ENCODE measurements around the gene XYLT2. TPM values are rescaled to one million over a fixed set of nuclear protein-coding genes. Genes with fewer than 3 reads are reported as not detected.
A peak's percentile ranks its signal among the peaks of the same experiment; 100 is the strongest.

The XYLT2 gene
- polyA plus RNA-seq, 3 donors = 25.3 to 30.3 (median 29.4) TPM

- no peak for DNase-seq
These were observed 15.9 kb downstream of the XYLT2 start for GRCh38 chr17:50361561-50362480.

DNA sequence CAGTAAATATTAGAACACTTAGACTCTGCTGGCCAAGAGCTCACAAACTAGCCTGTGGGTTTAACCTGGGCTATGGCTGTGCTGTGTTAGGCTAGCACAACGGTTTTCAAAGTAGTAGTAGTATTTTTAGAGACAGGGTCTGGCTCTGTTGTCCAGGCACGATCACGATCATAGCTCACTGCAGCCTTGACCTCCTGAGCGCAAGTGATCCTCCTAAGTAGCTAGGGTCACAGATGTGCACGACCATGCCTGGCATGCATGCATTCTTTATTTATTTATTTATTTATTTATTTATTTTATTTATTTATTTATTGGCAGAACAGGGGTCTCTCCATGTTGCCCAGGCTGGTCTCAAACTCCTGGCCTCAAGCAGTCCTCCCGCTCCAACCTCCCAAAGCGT lies 16.7 kb downstream of the XYLT2 start:
- no peak for DNase-seq

DNA sequence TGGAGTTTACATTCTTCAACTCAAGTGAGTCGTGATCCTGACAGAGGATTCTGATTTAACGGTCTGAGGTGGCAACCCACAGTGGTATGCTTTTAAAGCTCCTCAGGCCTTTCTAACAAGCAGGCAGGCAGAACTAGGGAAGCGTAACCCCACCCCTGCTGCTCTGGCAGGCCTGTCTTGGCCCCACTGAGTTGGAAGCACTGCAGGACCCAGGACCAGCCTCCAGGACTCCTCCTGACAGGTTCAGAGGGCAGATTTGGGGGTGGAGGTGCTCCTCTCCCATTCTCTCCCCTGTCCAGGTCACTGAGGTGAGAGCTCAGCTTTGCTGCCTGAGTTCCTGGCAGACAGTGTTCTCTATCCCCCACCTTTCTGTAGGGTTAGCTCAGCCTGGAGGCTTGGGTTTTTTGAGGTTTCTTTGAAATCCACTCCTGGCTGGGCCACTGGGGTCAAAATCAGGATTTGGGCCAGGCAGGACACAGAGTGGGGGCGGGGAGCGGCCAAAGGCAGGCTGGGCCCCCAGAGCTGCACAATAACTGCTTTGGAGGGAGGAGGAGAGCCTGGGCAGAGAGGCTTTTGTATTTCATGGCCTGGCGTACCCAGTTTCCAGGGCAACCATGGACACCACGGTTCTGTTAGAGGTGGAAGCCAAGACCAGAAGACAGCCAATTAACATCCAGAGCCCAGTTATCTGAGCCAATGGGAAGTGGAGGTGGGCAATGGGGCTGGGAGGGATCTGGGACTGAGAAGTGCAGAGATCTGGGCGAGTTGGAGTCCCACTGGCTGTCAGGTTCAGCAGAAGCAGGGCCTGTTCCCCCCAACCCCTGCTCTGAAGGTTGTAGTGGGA lies 17.5 kb downstream of the XYLT2 start:
- DNase-seq = no peak

DNA sequence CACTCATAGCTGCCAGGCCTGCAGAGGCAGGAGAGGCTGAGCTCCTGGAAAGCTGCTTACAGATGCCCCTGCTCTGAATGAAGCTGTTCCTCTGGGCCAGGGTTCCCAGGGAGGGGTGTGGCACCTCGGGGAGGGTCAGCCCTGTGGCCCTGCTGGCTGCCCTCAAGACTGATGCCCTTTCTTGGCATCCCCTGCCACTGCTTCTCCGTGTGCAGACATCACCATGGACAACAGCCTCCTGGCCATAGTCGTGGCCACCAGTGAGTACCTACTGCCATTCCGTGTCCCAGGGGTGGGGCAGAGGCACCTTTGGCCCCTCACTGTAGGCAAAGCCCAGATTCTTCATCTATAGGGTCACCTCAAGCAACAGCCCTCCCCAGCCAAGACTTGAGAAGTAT lies 18.1 kb downstream of the XYLT2 start:
- DNase-seq = no peak

DNA sequence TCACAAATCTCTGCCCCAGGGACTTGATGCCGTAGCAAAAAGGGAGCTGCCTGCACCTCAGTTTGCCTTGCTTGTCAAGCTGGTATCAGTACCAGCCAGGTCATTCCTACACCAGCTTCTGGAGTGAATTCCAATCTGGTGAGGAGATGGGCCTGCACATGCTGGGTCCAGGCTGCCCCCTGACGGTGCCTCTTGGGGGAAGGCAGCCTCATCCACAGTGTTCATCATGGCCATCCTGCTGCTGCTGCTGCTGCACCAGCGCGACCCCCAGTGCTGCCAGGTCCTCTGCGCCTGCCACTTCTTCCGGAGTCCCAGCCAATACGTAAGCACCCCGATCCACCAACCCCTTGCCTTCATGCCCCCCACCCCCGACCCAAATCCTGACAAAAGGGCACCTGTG lies 18.8 kb downstream of the XYLT2 start:
- DNase-seq = no peak

GRCh38 chr17:50365165-50365564 lies 19.2 kb downstream of the XYLT2 start:
- DNase-seq = no peak

GRCh38 chr17:50365649-50366393 lies 19.9 kb downstream of the XYLT2 start:
- DNase-seq = no peak

DNA sequence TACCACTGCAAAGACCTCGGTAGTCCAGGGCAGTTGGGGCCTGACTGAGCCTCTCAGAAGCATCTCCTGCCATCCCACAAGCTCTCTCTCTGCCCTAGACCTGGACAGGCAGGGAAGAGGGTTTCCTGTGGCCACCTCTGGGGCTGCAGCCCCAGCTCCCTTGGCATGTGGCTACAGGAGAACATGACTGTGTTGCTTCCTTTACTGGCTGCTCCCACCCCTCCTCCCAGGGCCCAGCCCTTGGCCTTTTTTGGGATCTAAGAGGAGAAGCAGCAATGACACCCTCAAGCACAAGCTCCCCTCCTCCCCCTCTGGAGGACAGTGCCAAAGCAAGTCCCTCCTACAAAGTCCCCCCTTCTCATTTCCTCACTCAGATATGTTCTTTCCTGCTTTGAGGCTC lies 21.5 kb downstream of the XYLT2 start:
- no peak for DNase-seq

- no peak for DNase-seq
These were observed 24.1 kb downstream of the XYLT2 start for GRCh38 chr17:50370052-50370451.

- DNase-seq = no peak
These were observed 25.6 kb downstream of the XYLT2 start for GRCh38 chr17:50371526-50371925.

DNA sequence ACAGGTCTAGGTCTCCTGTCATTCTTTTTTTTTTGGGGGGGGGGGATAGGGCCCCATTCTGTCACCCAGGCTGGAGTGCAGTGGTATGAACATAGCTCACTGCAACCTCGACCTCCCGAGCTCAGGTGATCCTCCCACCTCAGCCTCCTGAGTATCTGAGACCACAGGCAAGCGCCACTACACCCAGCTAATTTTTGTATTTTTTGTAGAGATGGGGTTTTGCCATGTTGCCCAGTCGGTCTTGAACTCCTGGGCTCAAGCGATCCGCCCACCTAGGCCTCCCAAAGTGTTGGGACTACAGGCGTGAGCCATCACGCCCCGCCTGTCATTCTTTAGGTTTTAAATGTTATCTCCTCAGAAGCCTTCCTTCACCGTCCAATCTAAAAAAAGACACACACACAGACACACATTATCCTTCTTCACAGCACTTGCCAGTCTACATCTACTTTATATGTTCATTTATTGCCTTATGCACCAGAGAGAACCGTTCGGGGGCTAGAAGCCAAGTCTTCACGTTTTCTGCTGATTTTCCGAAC lies 26.4 kb downstream of the XYLT2 start:
- DNase-seq = no peak

- DNase-seq = peak; percentile 91
These were observed 27.0 kb downstream of the XYLT2 start, which contains the start of the genes EME1 and MRPL27 for GRCh38 chr17:50372758-50373556. Gene EME1, plus strand, starts transcription at chr17:50373229. Its CDS starts 1,980 bp downstream, at chr17:50375209. Gene MRPL27, minus strand, starts transcription at chr17:50373184. Its CDS starts 14 bp downstream, at chr17:50373170.

DNA sequence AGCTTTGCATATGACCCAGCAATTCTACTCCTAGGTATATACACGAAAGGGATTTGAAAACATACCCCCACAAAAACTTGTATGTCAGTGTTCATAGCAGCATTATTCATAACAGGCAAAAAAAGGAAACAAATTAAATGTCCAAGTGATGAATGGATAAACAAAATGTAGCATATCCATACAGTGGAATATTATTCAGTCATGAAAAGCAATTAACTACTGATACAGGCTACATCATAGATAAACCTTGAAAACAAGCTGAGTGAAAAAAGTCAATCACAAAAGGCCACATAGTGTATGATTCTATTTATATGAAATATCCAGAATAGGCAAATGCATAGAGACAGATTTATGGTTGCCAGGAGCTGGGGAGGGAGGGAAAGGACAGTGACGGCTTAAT lies 27.8 kb downstream of the XYLT2 start:
- DNase-seq = no peak

- no peak for DNase-seq
These were observed 30.1 kb downstream of the XYLT2 start for GRCh38 chr17:50375858-50376538.

DNA sequence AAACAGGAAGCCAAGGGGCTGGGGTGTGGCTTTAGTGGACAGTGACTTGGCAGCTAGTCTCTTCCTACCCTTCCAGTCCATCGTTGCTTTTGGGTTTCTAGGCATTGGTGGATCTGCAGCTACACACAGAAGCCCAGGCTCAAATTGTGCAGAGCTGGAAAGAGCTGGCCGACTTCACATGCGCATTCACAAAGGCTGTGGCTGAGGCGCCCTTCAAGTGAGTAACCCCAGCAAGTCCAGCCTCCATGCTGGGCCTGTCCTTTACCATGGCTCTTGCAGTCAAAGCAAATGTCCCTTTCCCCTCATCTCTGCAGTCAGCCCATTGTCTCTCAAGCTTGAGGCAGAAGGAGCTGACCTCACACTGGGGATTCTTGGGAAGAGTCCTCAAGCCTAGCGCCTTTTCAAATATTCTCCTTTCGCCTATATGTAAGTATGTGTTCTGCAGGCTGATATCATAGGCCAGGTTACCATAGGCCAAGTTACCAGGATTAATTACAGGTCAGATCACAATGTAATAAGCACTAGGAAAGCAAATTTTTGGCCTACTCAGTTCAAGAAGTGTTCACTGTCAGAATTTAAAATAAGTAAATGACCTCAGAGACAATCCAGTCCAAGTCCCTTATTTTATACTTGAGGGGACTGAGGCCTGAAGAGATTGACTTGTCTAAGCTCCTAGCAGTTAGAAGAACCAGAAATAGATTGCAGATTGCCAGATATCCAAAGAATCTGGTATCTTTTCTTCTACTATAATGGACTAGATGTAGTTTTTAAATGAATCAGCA lies 33.6 kb downstream of the XYLT2 start:
- no peak for DNase-seq

- no peak for DNase-seq
These were observed 34.7 kb downstream of the XYLT2 start for GRCh38 chr17:50380369-50381259.

GRCh38 chr17:50381260-50381815 lies 35.4 kb downstream of the XYLT2 start:
- no peak for DNase-seq

DNA sequence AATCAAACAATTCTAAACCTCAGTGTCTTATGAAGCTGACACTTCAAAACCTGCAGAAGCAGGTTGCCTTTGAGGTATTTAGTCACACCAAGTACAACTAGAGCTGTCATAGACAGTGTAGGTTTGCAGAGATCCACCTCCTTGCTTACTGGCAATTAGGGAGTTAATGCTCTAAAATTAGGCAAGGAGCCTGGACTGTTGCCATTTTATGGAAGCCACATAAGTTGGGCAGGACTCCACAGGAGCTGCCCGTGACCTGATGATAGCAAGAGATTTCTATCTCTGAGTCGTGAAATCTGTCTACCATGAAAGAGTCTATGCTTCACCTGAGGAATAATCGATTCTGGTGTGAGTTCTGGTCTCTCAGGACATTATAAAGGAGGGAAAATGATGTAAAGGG lies 36.0 kb downstream of the XYLT2 start:
- DNase-seq = no peak

All from renal pelvis (tissue), 4 donors.